ENCODE results near the gene LRRC45.

The LRRC45 gene

DNA sequence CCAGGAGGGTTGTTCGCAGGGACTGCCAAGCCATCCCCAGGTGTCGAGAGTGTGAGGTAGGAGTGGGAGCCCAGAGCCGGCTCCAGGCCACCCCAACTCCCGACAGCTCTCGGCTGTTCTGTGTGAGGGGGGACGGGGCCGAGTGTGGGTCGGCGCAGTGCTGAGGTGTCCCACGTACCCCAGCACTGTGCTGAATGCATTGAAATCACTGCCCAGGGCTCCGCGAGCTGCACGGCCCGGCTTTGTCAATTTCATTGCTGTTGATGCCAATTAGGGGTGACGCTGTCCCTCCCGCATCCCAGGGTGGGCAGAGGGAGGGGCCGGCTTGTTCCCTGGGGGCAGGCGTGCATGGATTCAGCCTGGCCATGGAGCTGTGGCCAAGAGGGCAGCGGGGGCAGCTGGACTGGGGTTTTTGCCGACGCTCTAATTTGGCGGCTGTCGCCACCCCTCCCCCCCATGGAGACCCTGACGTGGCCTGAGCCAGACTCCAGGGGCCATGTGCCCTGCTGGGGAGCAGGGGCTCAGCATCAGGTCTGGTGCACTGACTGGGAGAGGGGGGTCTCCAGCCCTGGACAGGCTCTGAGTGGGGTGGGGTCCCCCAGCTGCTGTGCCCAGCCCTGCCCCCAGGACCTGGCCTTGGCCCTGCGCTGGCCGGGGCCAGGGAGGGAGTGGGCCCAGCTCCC is 14.7 kb upstream of the LRRC45 start:
- DNase-seq: no peak

GRCh38 chr17:82008941-82009405 is 14.1 kb upstream of the LRRC45 start:
- DNase-seq: no peak

DNA sequence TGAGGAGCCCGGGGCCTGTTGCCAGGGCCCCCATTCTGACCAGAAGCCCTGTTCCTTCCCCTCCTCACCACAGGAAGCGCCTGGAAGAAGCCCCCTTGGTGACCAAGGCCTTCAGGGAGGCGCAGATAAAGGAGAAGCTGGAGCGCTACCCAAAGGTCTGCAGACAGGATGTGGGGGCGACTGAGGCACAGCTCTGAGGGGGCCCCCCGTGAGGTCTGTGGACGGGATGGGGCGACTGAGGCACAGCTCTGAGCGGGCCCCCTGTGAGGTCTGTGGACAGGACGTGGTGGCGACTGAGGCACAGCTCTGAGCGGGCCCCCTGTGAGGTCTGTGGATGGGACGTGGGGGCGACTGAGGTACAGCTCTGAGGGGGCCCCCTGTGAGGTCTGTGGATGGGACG is 13.7 kb upstream of the LRRC45 start:
- DNase-seq: no peak

- DNase-seq: no peak
Observed at GRCh38 chr17:82010575-82011525, 12.3 kb upstream of the LRRC45 start.

DNA sequence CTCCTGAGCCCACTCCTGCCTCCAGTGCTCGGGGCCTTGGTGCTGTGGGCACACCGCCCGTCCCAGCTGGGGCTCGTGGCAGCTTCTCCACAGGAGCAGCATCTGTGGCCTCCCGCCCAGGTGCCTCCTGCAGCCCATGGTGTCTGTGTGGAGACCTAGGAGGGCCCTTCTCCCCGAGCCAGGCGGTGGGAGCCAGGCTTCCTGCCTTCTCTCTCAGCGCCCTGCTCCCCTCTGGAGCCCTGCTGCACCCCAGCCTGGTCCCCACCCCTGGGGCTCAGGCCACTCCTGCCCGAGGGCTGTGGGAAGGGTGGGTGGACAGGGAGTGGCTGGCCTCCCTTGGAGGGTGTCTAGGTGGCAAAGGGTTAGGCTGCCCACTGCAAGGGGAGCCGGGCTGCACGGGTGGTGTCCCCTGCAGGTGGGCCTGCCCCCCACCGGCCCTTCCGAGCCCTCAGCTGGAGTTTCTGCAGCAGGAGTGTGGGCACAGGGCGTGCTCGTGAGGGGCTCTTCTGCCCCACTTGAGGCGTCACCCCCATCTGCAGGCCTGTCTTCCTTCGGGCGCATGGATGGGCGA is 11.4 kb upstream of the LRRC45 start:
- DNase-seq: no peak

GRCh38 chr17:82012261-82012639 is 10.9 kb upstream of the LRRC45 start:
- DNase-seq: no peak

DNA sequence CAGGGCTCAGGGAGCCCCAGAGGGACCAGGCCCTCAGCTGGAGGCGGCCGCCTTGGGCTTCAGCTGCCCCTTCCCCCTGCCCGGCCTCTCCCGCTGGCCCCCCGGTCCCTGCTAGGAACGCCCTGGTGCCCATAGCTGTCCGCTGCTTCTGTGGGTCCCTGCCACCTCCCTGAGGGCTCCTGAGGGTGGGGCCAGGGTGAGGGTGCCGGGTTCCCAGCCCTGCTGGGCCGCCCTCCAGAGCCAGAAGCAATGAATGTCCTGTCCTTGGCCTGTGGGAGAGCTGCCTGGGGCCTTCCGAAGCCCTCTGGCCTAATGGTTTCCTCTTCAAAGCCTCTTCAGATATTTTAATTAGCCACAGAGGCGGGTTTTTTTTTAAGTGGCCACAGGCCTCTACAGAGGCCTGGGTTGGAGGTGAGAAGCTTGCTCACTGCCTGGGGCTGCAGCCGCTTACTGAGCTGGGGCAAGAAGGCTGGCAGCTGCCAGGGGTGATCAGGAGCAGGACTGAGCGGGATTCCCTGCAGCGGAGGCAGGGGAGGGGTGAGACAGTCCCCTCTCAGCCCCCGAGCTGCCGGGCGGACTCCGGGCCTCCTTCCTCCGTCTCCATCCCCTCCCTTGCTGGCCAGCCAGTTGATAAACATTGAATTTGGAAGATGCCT is 10.3 kb upstream of the LRRC45 start:
- DNase-seq: no peak

- peak; percentile 75 for DNase-seq
Observed at GRCh38 chr17:82013341-82013740, 9.8 kb upstream of the LRRC45 start.

DNA sequence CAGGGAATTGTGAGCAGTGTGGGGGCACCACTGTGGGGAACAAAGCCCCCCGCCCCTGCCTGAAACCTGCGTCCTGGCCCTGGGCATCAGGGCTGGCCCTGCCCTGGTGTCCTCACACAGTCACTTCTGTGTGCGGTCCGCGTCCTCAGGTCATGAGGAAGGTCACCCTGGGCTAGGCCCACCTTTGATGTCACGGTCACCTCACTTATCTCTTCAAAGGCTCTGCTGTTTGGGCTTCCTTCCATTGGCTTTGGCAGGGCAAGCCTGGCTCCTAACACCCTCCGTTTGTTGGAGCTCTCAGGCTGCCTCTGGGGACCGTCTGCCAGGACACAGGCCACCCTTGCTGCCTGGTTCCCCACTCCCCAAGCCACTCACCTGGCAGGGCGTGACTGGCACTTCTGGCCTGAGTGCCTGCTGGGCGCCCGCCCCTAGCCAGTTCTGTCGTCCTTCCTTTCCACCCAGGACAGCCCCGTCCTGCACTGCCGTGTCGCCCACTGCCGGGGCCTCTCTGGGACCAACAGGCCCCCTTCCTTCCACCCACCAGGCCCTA is 9.3 kb upstream of the LRRC45 start:
- no peak for DNase-seq

GRCh38 chr17:82014432-82014831 is 8.7 kb upstream of the LRRC45 start:
- no peak for DNase-seq

DNA sequence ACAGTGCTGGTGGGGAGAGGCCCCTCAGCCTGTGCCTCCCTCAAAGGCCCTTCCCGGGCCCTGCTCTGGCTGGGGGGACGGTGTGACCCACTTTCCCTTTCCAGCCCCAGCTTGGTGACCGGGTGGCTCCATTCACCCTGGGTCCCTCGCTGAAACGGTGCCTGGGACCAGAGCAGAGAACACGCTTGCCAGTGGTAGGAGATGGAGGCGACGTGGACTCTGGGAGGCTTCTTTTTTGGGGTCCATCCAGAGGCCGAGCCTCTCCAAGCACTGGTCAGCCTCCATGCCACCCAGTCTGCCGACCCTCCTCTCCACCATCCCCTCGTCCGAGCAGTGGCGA is 8.2 kb upstream of the LRRC45 start:
- DNase-seq: no peak

DNA sequence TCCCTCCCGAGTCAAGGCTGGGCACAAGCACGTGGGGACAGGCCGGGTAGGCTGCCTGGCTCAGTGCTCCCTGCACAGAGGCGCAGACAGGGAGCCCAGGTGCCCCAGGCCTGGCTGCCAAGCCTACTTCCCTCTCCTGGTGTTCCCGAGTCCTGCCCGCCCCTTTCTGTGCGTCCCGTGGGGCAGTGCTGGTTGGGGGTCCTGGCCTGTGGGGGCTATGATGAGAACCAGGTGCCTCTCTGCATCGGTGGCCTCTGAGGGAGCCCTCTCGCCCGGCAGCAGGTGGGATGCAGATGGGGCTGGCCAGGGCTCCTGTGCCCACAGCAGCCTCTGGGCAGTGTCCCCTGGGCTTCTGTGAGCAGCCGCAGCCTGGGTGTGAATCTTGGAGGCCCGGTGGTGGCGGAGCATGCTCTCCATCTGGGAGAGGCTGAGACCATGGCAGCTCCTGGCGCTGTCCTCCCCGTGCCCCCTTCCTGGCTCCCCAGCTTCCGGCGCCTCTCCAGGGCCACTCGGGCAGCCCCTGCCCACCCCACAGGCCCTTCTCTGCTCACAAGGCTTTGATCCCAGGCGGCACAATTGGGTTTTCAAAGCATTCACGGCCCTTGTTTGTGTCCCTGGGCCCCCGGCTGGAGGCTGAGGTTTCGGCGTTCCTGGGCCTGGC is 7.7 kb upstream of the LRRC45 start:
- DNase-seq: no peak

DNA sequence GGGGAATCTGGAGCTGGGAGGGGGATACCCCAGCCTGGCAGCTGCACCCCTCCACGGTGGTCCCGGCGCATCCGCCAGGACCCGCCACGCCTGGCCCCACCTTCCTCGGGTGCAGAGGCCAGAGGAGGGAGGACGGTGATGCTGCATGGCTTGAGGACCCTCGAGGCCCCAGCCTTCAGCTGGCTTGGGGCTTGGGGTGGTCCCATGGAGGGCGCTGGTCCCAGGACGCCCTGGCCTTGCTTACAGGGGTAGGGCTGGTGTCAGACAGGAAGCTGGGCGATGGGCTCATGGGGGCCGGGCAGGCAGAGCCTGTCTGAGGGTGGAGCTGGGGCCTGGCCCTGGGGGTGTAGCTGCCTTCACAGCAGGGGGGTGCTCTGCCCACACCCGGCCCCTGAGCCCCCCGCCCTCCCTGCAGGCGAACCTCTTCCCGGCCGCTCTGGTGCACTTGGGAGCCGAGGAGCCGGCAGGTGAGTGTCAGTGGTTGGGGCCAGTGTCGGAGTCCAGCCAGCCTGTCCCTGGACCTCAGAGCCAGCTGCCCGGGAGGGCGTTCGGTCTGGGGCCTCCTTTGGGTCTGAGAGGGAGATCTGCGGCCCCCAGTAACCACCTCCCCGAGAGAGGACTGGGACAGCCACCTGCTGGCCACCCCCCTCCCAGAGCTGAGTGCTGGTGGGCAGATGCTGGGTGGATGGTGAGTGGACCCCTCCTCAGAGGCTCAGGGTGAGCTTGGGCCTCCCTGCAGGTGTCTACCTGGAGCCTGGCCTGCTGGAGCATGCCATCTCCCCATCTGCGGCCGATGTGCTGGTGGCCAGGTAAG is 6.8 kb upstream of the LRRC45 start:
- no peak for DNase-seq

- no peak for DNase-seq
Observed at GRCh38 chr17:82016875-82017459, 6.1 kb upstream of the LRRC45 start.

GRCh38 chr17:82017612-82018151 is 5.4 kb upstream of the LRRC45 start:
- DNase-seq: no peak

DNA sequence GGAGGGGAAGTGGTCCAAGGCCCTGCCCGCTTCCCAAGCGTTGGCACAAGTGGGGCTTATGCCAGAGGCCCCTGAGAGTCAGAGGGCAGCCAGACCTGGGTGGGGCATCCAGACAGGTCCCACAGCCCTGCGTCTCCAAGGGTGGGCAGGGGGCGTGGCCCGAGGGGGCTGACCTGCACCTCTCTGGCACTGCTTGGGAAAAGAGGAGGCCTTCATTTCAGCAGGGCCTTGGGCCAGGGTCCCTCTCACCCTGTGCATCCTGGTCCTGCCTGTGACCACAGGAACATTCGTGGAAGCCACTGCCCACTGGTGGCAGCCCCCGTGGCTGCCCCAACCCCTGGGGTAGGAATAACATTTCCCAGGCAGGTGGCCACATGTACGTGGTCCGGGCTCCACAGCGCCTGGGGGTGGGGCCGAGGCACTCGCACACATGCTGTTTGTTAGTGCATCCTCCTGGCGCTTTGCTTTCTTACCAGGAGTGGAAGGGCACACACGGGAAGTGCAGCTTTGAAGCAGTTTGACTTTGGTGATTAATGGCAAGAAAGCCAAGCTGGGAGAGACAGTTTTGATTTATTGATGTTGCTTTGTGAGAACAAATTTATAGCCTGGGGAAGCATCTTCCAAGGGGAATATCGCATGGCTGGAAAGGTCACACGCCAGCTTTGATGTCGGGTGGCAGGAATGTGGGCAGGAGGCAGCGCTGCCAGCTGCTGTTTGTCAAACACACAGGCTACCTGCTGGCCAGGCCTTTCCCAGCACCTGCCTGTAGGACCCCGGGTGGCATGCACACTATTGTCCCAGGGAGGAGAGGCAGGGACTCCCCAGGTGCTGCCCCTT is 4.7 kb upstream of the LRRC45 start:
- no peak for DNase-seq

- no peak for DNase-seq
Observed at GRCh38 chr17:82018989-82019689, 4.0 kb upstream of the LRRC45 start.

GRCh38 chr17:82019690-82020571 is 3.2 kb upstream of the LRRC45 start:
- no peak for DNase-seq
